ENCODE data around the gene FBLN1. TPM values are rescaled to one million over a fixed set of nuclear protein-coding genes. Genes with fewer than 3 reads are reported as not detected.

FBLN1 gene
- total and polyA plus RNA-seq, 9 of the 15 experiments (the other 6 are each of a cell fraction or from before 2014, with no cell fraction given), result 0.66 TPM; not detected in 8

GRCh38 chr22:45551310-45552016 is 48.8 kb downstream of the FBLN1 start:
- Histone ChIP-seq H3K4me2 (ENCODE audit: insufficient read depth, low read length) (no peak overlapping the region), H2AFZ (ENCODE audit: low read depth, low read length) (no peak overlapping the region), H3K9me1 (ENCODE audit: control insufficient read depth, insufficient read depth, low read length) (no peaks in the 10 kb centered on the region), H3K79me2 (ENCODE audit: control insufficient read depth, insufficient read depth, low read length) (no peaks in the 10 kb centered on the region), H3K4me1 (replicated peaks in 1 of 2; ENCODE audit: control insufficient read depth in 2 of 2, insufficient read depth in 2 of 2, low read length in 2 of 2) (peaks cover 0 to 13% of the 10 kb centered on the region in 2 experiments; a peak in 2 of 5 replicates), H3K36me3 (ENCODE audit: control insufficient read depth, insufficient read depth, low read length) (no peaks in the 10 kb centered on the region), H3K9me3 (replicated peaks; ENCODE audit: control insufficient read depth, insufficient read depth, low read depth, low read length) (no peaks in the 10 kb centered on the region; the same call in 1 of the 2 replicates), H3K27me3 (ENCODE audit: control insufficient read depth in 2 of 2, insufficient read depth in 2 of 2, low read length in 2 of 2) (peaks cover 2 to 8% of the 10 kb centered on the region in 2 experiments; a peak in 1 of 5 replicates), H4K20me1 (replicated peaks; ENCODE audit: control insufficient read depth, insufficient read depth, low read length) (no peaks in the 10 kb centered on the region), H3K4me3 (no peak overlapping the region), H3K9ac (ENCODE audit: insufficient read depth in 1 of 2, low read depth in 2 of 2, low read length in 2 of 2) (no peak overlapping the region), H3K27ac (ENCODE audit: extremely low read depth, low read depth, low read length) (no peak overlapping the region)
- no TSS peak for BruUV-seq (replicated peaks)
- ChIA-PET CTCF (ENCODE audit: low intra/inter-chr PET ratio) (no interaction called here), POLR2A (no interaction called here)
- intact Hi-C loops (cut with micrococcal nuclease) (loop anchor here (2.0 kb wide), 2 partner anchors 111 to 283 kb away; no protein-coding TSS in a partner anchor), in situ Hi-C loops (cut with MboI) (loop anchor here (5.0 kb wide), 2 partner anchors 104 to 284 kb away; no protein-coding TSS in a partner anchor)
- WGBS (ENCODE audit: insufficient coverage, low coverage, missing lambda C conversion rate), result 22% methylated on average over 13 of the region's 18 CpGs
- no peak for DNase-seq (ENCODE audit: extremely low read depth in 1 of 4, low spot score in 3 of 4)
- no peak for FAIRE-seq
- ATAC-seq, result no peak
- TF ChIP-seq NFYB (IDR thresholded peaks at IDR 0.05; ENCODE audit: extremely low read depth, insufficient read length), result no peak
- TF ChIP-seq CTBP1 (IDR thresholded peaks at IDR 0.05; ENCODE audit: borderline replicate concordance), result no peak
- no peak for TF ChIP-seq ZNF347 (CRISPR knock-in tag; IDR thresholded peaks at IDR 0.05; ENCODE audit: low read depth)
- TF ChIP-seq ZNF511 (CRISPR knock-in tag; IDR thresholded peaks at IDR 0.05), result no peak
- TF ChIP-seq PATZ1 (CRISPR knock-in tag; IDR thresholded peaks at IDR 0.05; ENCODE audit: borderline replicate concordance), result no peak
- TF ChIP-seq E2F5 (CRISPR knock-in tag; IDR thresholded peaks at IDR 0.05), result no peak
- TF ChIP-seq ZNF143 (CRISPR knock-in tag; IDR thresholded peaks at IDR 0.05), result no peak
- no peak for TF ChIP-seq MLX (CRISPR knock-in tag; conservative IDR thresholded peaks at IDR 0.05)
- no peak for TF ChIP-seq SNRNP70 (optimal IDR thresholded peaks at IDR 0.05; ENCODE audit: low read depth, low read length)
- no peak for TF ChIP-seq ZNF449 (CRISPR knock-in tag; IDR thresholded peaks at IDR 0.05)
- no peak for TF ChIP-seq GMEB1 (CRISPR knock-in tag; IDR thresholded peaks at IDR 0.05)
- TF ChIP-seq MBD2 (IDR thresholded peaks at IDR 0.05; ENCODE audit: borderline replicate concordance, low read depth), result no peak

All from K562 (cell line).